Natural killer cell treated with Interleukin-12 subunit alpha and Interleukin-12 subunit beta and Interleukin-15 and Interleukin-18, amount 100 ng/mL, for 72 hours (primary cell): Measurements from ENCODE around the gene RASIP1. TPM values are rescaled to one million over a fixed set of nuclear protein-coding genes. Genes with fewer than 3 reads are reported as not detected.
"Not testable (repeated sequence)": the region's sequence is repeated elsewhere in the genome, so short reads cannot be mapped to it uniquely, and the experiment has no call there.

ENCODE experiments used
- ATAC-seq, 2 donors: fragments of 150-1000 bp; cut with Tn5 transposase in 1 of 2; sonication (Bioruptor Pico), chemical (Tn5 transposase) in 1 of 2; 2 replicates each; pipeline ENCODE4 v1.10.0; 2021
- DNase-seq: peaks from one replicate; pipeline ENCODE4 v3.0.0; 2022; ENCODE audit warnings: low spot score
- H3K27ac Mint-ChIP-seq, 2 donors: 1 replicate in 1 of 2; 2 replicates in 1 of 2; pipeline ENCODE4 v1.8.0; 2022; ENCODE audit warnings: mixed read lengths in 2 of 2, mild to moderate bottlenecking in 1 of 2, moderate library complexity in 1 of 2
- H3K27me3 Mint-ChIP-seq, 2 donors: 1 replicate in 1 of 2; 2 replicates in 1 of 2; pipeline ENCODE4 v1.8.0; 2022; ENCODE audit warnings: mixed read lengths in 2 of 2
- H3K36me3 Mint-ChIP-seq: one replicate; pipeline ENCODE4 v1.8.0; 2022; ENCODE audit warnings: mixed read lengths
- H3K4me1 Mint-ChIP-seq, 2 donors: 1 replicate in 1 of 2; 2 replicates in 1 of 2; pipeline ENCODE4 v1.8.0; 2022; ENCODE audit warnings: low read depth in 2 of 2, mixed read lengths in 2 of 2, mild to moderate bottlenecking in 1 of 2
- H3K4me3 Mint-ChIP-seq: one replicate; pipeline ENCODE4 v1.8.0; 2022; ENCODE audit warnings: mixed read lengths
- H3K9me3 Mint-ChIP-seq: 2 replicates; pipeline ENCODE4 v1.8.0; 2022; ENCODE audit warnings: mixed read lengths
- total RNA-seq, 2 donors: library from RNA; stranded (reverse); gene quantifications; one replicate each; pipeline ENCODE4 v1.2.3, GENCODE V29; 2022

RASIP1 gene
- total RNA-seq, 2 donors from 2014 or later: 0.12 to 0.95 TPM

GRCh38 chr19:48693629-48694028 is 46.8 kb downstream of the RASIP1 start:
- H3K4me3 Mint-ChIP-seq, H3K9me3 Mint-ChIP-seq, ATAC-seq, DNase-seq, H3K36me3 Mint-ChIP-seq, H3K27ac Mint-ChIP-seq, H3K4me1 Mint-ChIP-seq: not testable (repeated sequence)
- peaks cover 0 to 11% of the 10 kb centered on the region in 2 donors for H3K27me3 Mint-ChIP-seq

GRCh38 chr19:48689449-48689848 is 51.0 kb downstream of the RASIP1 start:
- DNase-seq: no peak
- H3K4me3 Mint-ChIP-seq: no peak overlapping the region
- H3K27ac Mint-ChIP-seq: no peak overlapping the region
- no peak for ATAC-seq
- H3K9me3 Mint-ChIP-seq: no peaks in the 10 kb centered on the region
- H3K4me1 Mint-ChIP-seq: no peaks in the 10 kb centered on the region
- no peaks in the 10 kb centered on the region for H3K27me3 Mint-ChIP-seq
- H3K36me3 Mint-ChIP-seq: no peaks in the 10 kb centered on the region

GRCh38 chr19:48687776-48688175 is 52.6 kb downstream of the RASIP1 start:
- Mint-ChIP-seq H3K36me3 (no peaks in the 10 kb centered on the region), H3K9me3 (no peaks in the 10 kb centered on the region), H3K27me3 (no peaks in the 10 kb centered on the region), H3K4me1 (no peaks in the 10 kb centered on the region), H3K27ac (no peak overlapping the region), H3K4me3 (no peak overlapping the region)
- ATAC-seq (no peak), DNase-seq (no peak)

- not testable (repeated sequence) for H3K27ac Mint-ChIP-seq, H3K27me3 Mint-ChIP-seq, H3K9me3 Mint-ChIP-seq, H3K4me1 Mint-ChIP-seq, DNase-seq, H3K4me3 Mint-ChIP-seq, ATAC-seq, H3K36me3 Mint-ChIP-seq
Measured at GRCh38 chr19:48686637-48687036, 53.8 kb downstream of the RASIP1 start.

DNA sequence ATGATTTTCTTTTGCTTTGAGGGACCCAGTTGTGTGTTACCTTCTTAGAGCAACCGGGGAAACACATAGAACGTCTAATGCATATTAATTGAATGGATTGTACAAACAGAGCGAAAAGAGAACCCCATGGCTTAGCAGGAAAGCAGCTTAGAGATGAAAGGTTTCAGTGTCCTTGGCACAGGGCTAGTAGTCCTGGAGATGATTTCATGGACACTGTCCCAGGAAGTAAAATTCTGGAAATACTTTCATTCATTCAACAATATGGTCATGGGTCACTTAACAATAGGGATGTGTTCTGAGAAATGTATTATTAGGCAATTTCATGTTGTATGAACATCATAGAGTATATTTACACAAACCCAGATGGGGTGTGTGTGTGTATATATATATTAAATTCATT is 54.3 kb downstream of the RASIP1 start:
- ATAC-seq: no peak
- Mint-ChIP-seq H3K4me1 (no peaks in the 10 kb centered on the region), H3K27ac (no peak overlapping the region), H3K4me3 (no peak overlapping the region), H3K27me3 (no peaks in the 10 kb centered on the region), H3K36me3 (no peaks in the 10 kb centered on the region), H3K9me3 (no peaks in the 10 kb centered on the region)
- no peak for DNase-seq

GRCh38 chr19:48685583-48685982 is 54.8 kb downstream of the RASIP1 start:
- DNase-seq (no peak), ATAC-seq (no peak)
- Mint-ChIP-seq H3K36me3 (no peaks in the 10 kb centered on the region), H3K4me3 (no peak overlapping the region), H3K4me1 (no peaks in the 10 kb centered on the region), H3K9me3 (no peaks in the 10 kb centered on the region), H3K27ac (no peak overlapping the region), H3K27me3 (no peaks in the 10 kb centered on the region)

GRCh38 chr19:48683349-48683748 is 57.1 kb downstream of the RASIP1 start:
- H3K9me3 Mint-ChIP-seq: no peaks in the 10 kb centered on the region
- H3K36me3 Mint-ChIP-seq: no peaks in the 10 kb centered on the region
- no peaks in the 10 kb centered on the region for H3K4me1 Mint-ChIP-seq
- H3K27me3 Mint-ChIP-seq: no peaks in the 10 kb centered on the region
- no peak overlapping the region for H3K27ac Mint-ChIP-seq
- no peak overlapping the region for H3K4me3 Mint-ChIP-seq
- peak in 1 of 2 donors; percentile 57 for ATAC-seq
- no peak for DNase-seq

- H3K27me3 Mint-ChIP-seq: no peaks in the 10 kb centered on the region
- H3K9me3 Mint-ChIP-seq: no peaks in the 10 kb centered on the region
- H3K27ac Mint-ChIP-seq: no peak overlapping the region
- H3K4me3 Mint-ChIP-seq: no peak overlapping the region
- no peaks in the 10 kb centered on the region for H3K36me3 Mint-ChIP-seq
- no peak for DNase-seq
- no peaks in the 10 kb centered on the region for H3K4me1 Mint-ChIP-seq
- ATAC-seq: peak; percentile 15 to 63
Measured at GRCh38 chr19:48681127-48681470, 59.3 kb downstream of the RASIP1 start.

DNA sequence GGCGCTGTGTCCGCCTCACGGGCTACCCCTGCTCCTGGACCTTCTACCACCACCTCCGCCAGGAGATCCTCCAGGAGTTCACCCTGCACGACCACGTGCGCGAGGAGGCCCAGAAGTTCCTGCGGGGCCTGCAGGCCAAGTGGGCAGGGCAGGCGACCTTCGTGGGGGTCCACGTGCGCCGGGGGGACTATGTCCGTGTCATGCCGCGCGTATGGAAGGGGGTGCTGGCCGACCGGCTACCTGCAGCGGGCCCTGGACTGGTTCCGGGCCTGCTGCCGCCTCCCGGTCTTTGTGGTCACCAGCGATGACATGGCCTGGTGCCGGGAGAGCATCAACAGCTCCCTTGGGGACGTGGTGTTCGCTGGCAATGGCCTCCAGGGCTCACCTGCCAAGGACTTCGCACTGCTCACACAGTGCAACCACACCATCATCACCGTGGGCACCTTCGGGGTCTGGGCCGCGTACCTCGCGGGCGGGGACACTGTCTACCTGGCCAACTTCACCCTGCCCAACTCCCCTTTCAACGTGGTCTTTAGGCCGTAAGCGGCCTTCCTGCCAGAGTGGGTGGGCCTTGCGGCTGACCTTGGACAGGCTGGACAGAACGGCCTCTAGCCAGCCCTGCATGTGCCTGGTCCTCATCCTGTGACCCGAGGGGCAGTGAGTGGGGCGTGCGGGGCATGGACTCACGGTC is 59.8 kb downstream of the RASIP1 start:
- ATAC-seq: peak in 1 of 2 donors; percentile 28
- no peaks in the 10 kb centered on the region for H3K9me3 Mint-ChIP-seq

DNA sequence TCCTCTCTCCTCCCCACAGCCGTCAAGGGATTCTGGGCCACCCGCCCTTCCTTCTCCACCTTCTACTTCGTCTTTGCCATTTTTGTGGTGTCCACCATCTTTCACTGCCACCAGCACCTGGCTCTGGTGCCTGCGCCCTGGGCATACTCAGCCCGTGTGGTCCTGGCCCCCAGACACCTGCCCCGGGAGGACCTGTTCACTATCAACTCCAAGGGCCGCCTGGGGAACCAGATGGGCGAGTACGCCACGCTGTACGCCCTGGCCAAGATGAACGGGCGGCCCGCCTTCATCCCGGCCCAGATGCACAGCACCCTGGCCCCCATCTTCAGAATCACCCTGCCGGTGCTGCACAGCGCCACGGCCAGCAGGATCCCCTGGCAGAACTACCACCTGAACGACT is 60.4 kb downstream of the RASIP1 start:
- not testable (repeated sequence) for DNase-seq, H3K9me3 Mint-ChIP-seq, H3K36me3 Mint-ChIP-seq, H3K4me1 Mint-ChIP-seq, H3K27ac Mint-ChIP-seq, H3K4me3 Mint-ChIP-seq, H3K27me3 Mint-ChIP-seq
- peak in 1 of 2 donors; percentile 5 for ATAC-seq

More for the DNA sequence above, 59.8 kb downstream of the RASIP1 start:
- H3K27ac Mint-ChIP-seq: no peak overlapping the region
- H3K4me3 Mint-ChIP-seq: no peak overlapping the region
- no peaks in the 10 kb centered on the region for H3K36me3 Mint-ChIP-seq
- DNase-seq: no peak
- peaks cover 0 to under 1% of the 10 kb centered on the region in 2 donors for H3K4me1 Mint-ChIP-seq
- H3K27me3 Mint-ChIP-seq: no peaks in the 10 kb centered on the region

DNA sequence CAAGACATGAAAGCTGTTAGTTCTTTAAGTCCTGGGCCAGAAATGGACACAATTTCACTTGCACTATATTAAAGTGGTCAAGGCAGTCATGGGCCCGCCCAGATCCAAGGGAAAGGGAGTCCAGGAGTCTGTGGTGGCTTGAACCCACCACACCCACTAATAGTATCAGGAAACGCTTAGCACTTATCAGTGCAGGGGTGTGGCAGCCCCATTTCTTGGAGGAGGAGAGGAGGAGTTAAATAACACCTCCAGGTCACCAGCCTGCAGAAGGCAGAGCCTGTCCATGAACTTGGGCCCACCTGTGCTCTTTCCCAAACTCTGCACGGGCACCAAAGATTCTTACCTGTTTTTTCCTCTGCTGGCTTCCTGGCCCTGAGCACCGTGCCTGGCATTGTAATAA is 62.2 kb downstream of the RASIP1 start:
- DNase-seq: no peak
- H3K4me1 Mint-ChIP-seq: peaks cover 6 to 7% of the 10 kb centered on the region in 2 donors
- H3K4me3 Mint-ChIP-seq: no peak overlapping the region

DNA sequence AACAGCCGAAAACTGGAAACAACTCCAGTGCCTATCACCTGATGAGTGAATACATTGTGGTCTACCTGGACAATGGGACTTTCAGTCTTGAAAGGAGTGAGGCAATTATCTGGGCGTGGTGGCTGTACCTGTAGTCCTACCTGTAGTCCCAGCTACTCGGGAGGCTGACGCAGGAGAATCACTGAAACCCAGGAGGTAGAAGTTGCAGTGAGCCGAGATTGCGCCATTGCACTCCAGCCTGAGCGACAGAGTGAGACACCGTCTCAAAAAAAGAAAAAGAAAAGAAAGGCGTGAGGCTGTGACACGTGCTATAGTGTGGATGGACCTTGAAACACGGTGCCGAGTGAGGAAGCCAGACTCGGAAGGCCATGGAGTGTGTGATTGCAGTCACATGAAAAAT is 63.5 kb downstream of the RASIP1 start:
- Mint-ChIP-seq H3K36me3 (no peaks in the 10 kb centered on the region), H3K4me3 (no peak overlapping the region), H3K4me1 (peaks cover 6 to 7% of the 10 kb centered on the region in 2 donors), H3K27ac (no peak overlapping the region), H3K27me3 (no peaks in the 10 kb centered on the region), H3K9me3 (no peaks in the 10 kb centered on the region)
- no peak for DNase-seq
- no peak for ATAC-seq

More for the DNA sequence above, 62.2 kb downstream of the RASIP1 start:
- Mint-ChIP-seq H3K9me3 (no peaks in the 10 kb centered on the region), H3K36me3 (no peaks in the 10 kb centered on the region), H3K27ac (no peak overlapping the region), H3K27me3 (no peaks in the 10 kb centered on the region)
- no peak for ATAC-seq

GRCh38 chr19:48676487-48676886 is 63.9 kb downstream of the RASIP1 start:
- ATAC-seq: no peak
- H3K27ac Mint-ChIP-seq: no peak overlapping the region

GRCh38 chr19:48674921-48675824 is 65.2 kb downstream of the RASIP1 start:
- H3K27me3 Mint-ChIP-seq: no peaks in the 10 kb centered on the region
- H3K4me3 Mint-ChIP-seq: no peak overlapping the region
- ATAC-seq (peak; percentile 71 to 81), DNase-seq (peak; percentile 75)
- H3K9me3 Mint-ChIP-seq: no peaks in the 10 kb centered on the region
- peaks cover 6 to 7% of the 10 kb centered on the region in 2 donors for H3K4me1 Mint-ChIP-seq
- no peak overlapping the region for H3K27ac Mint-ChIP-seq
- no peaks in the 10 kb centered on the region for H3K36me3 Mint-ChIP-seq

More at GRCh38 chr19:48676487-48676886, 63.9 kb downstream of the RASIP1 start:
- peaks cover 6 to 7% of the 10 kb centered on the region in 2 donors for H3K4me1 Mint-ChIP-seq
- no peak for DNase-seq
- no peak overlapping the region for H3K4me3 Mint-ChIP-seq
- H3K27me3 Mint-ChIP-seq: no peaks in the 10 kb centered on the region
- no peaks in the 10 kb centered on the region for H3K36me3 Mint-ChIP-seq
- no peaks in the 10 kb centered on the region for H3K9me3 Mint-ChIP-seq
